ENCODE measurements around the gene SPTLC3. TPM values are rescaled to one million over a fixed set of nuclear protein-coding genes. Genes with fewer than 3 reads are reported as not detected.

The SPTLC3 gene
- total and polyA plus RNA-seq, 2 experiments from 2014 or later: 36.3 to 47.6 TPM

GRCh38 chr20:13021205-13021970, 12.6 kb downstream of the SPTLC3 start:
- H3K79me2 ChIP-seq: peaks cover 51% of the 10 kb centered on the region
- H3K27me3 ChIP-seq: no peaks in the 10 kb centered on the region
- H3K27ac ChIP-seq: peak overlapping the region; percentile 55
- DNase-seq (ENCODE audit: low spot score): peak; percentile 15
- H3K36me3 ChIP-seq (replicated peaks; ENCODE audit: insufficient read depth, low read depth): no peaks in the 10 kb centered on the region
- peaks cover 38% of the 10 kb centered on the region for H3K4me1 ChIP-seq (ENCODE audit: insufficient read depth)
- no peak overlapping the region for H2AFZ ChIP-seq
- H3K4me3 ChIP-seq: no peak overlapping the region
- TF ChIP-seq, protein P1, sequence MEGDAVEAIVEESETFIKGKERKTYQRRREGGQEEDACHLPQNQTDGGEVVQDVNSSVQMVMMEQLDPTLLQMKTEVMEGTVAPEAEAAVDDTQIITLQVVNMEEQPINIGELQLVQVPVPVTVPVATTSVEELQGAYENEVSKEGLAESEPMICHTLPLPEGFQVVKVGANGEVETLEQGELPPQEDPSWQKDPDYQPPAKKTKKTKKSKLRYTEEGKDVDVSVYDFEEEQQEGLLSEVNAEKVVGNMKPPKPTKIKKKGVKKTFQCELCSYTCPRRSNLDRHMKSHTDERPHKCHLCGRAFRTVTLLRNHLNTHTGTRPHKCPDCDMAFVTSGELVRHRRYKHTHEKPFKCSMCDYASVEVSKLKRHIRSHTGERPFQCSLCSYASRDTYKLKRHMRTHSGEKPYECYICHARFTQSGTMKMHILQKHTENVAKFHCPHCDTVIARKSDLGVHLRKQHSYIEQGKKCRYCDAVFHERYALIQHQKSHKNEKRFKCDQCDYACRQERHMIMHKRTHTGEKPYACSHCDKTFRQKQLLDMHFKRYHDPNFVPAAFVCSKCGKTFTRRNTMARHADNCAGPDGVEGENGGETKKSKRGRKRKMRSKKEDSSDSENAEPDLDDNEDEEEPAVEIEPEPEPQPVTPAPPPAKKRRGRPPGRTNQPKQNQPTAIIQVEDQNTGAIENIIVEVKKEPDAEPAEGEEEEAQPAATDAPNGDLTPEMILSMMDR (IDR thresholded peaks at IDR 0.05; ENCODE audit: poor library complexity): no peak
- TF ChIP-seq EZH2phosphoT487 (IDR thresholded peaks at IDR 0.05; ENCODE audit: low read depth, severe bottlenecking, unreplicated experiment) (no peak), EZH2 (IDR thresholded peaks at IDR 0.05; ENCODE audit: borderline replicate concordance) (no peak)
- no peaks in the 10 kb centered on the region for H3K9me2 ChIP-seq (replicated peaks; ENCODE audit: insufficient read depth)
- H4K20me1 ChIP-seq (ENCODE audit: insufficient read depth, poor library complexity, severe bottlenecking): no peaks in the 10 kb centered on the region
- 18% methylated on average over 5 of the region's 5 CpGs for WGBS (ENCODE audit: low lambda C conversion rate, missing lambda C conversion rate)
- peak overlapping the region; percentile 14 for H3K4me2 ChIP-seq
- H3K9me3 ChIP-seq (ENCODE audit: low read depth): no peaks in the 10 kb centered on the region

GRCh38 chr20:13022401-13023155, 13.8 kb downstream of the SPTLC3 start:
- no peaks in the 10 kb centered on the region for H4K20me1 ChIP-seq (ENCODE audit: insufficient read depth, poor library complexity, severe bottlenecking)
- H2AFZ ChIP-seq: no peak overlapping the region
- peaks cover 57% of the 10 kb centered on the region for H3K79me2 ChIP-seq
- peak; percentile 40 for DNase-seq (ENCODE audit: low spot score)
- no peaks in the 10 kb centered on the region for H3K9me2 ChIP-seq (replicated peaks; ENCODE audit: insufficient read depth)
- no peaks in the 10 kb centered on the region for H3K36me3 ChIP-seq (replicated peaks; ENCODE audit: insufficient read depth, low read depth)
- H3K9me3 ChIP-seq (ENCODE audit: low read depth): no peaks in the 10 kb centered on the region
- H3K4me2 ChIP-seq: peak overlapping the region; percentile 14
- 36% methylated on average over 4 of the region's 4 CpGs for whole genome bisulfite sequencing (ENCODE audit: low lambda C conversion rate, missing lambda C conversion rate)
- H3K4me1 ChIP-seq (ENCODE audit: insufficient read depth): peaks cover 32% of the 10 kb centered on the region
- H3K27me3 ChIP-seq: no peaks in the 10 kb centered on the region
- H3K27ac ChIP-seq: peak overlapping the region; percentile 55
- H3K4me3 ChIP-seq: no peak overlapping the region
- TF ChIP-seq, protein P1 (IDR thresholded peaks at IDR 0.05; ENCODE audit: poor library complexity): no peak
- TF ChIP-seq EZH2 (IDR thresholded peaks at IDR 0.05; ENCODE audit: borderline replicate concordance) (no peak), EZH2phosphoT487 (IDR thresholded peaks at IDR 0.05; ENCODE audit: low read depth, severe bottlenecking, unreplicated experiment) (no peak)

GRCh38 chr20:13024596-13024995, 15.8 kb downstream of the SPTLC3 start:
- Histone ChIP-seq H3K27ac (no peak overlapping the region), H2AFZ (no peak overlapping the region), H3K4me1 (ENCODE audit: insufficient read depth) (peaks cover 27% of the 10 kb centered on the region), H3K9me2 (replicated peaks; ENCODE audit: insufficient read depth) (no peaks in the 10 kb centered on the region), H3K36me3 (replicated peaks; ENCODE audit: insufficient read depth, low read depth) (no peaks in the 10 kb centered on the region), H3K79me2 (peaks cover 41% of the 10 kb centered on the region), H3K4me2 (no peak overlapping the region), H4K20me1 (ENCODE audit: insufficient read depth, poor library complexity, severe bottlenecking) (no peaks in the 10 kb centered on the region), H3K9me3 (ENCODE audit: low read depth) (no peaks in the 10 kb centered on the region), H3K4me3 (no peak overlapping the region), H3K27me3 (no peaks in the 10 kb centered on the region)
- 50% methylated on average over 2 of the region's 2 CpGs for WGBS (ENCODE audit: low lambda C conversion rate, missing lambda C conversion rate)
- TF ChIP-seq EZH2 (IDR thresholded peaks at IDR 0.05; ENCODE audit: borderline replicate concordance) (no peak), EZH2phosphoT487 (IDR thresholded peaks at IDR 0.05; ENCODE audit: low read depth, severe bottlenecking, unreplicated experiment) (no peak)
- TF ChIP-seq, protein P1 (IDR thresholded peaks at IDR 0.05; ENCODE audit: poor library complexity): no peak
- DNase-seq (ENCODE audit: low spot score): no peak
